BE2C (cell line): ENCODE data around the gene STAT4. TPM values are rescaled to one million over a fixed set of nuclear protein-coding genes. Genes with fewer than 3 reads are reported as not detected.

Experiments used
- DNase-seq: peaks from one replicate; pipeline ENCODE4 v3.0.0-alpha.2; 2020
- H3K27me3 ChIP-seq: fragments of 250-450 bp; sonication (Bioruptor Pico); 2 replicates; pipeline ENCODE4 v1.5.1; 2020; ENCODE audit warnings: mild to moderate bottlenecking
- H3K36me3 ChIP-seq: fragments of 250-450 bp; sonication (Bioruptor Pico); 2 replicates; pipeline ENCODE4 v1.5.1; 2020; ENCODE audit warnings: mild to moderate bottlenecking
- H3K4me1 ChIP-seq: fragments of 250-450 bp; sonication (Bioruptor Pico); 2 replicates; pipeline ENCODE4 v1.5.1; 2020
- H3K4me3 ChIP-seq: 2 replicates; pipeline ENCODE4 v1.5.1; 2011; ENCODE audit warnings: low read depth, low read length
- H3K9me3 ChIP-seq: fragments of 250-450 bp; sonication (Bioruptor Pico); 2 replicates; pipeline ENCODE4 v1.5.1; 2020
- CTCF ChIP-seq: IDR thresholded peaks from 2 replicates; pipeline ENCODE4 v1.5.1; 2012; ENCODE audit warnings: mild to moderate bottlenecking, low read depth, low read length
- polyA plus RNA-seq: library from polyadenylated mRNA; unstranded; fragments of >200 nt; gene quantifications from one replicate; pipeline ENCODE4 v1.2.1, GENCODE V29; 2012; ENCODE audit warnings: low read depth, missing spikeins; ENCODE audit not compliant: insufficient read length, insufficient read depth

STAT4 gene
- 0.57 TPM for polyA plus RNA-seq

GRCh38 chr2:191150600-191151330 is at the start of gene STAT4:
Gene STAT4, minus strand, starts transcription at chr2:191150994. Its CDS starts 2,791 bp downstream, at chr2:191148203.
- no peaks in the 10 kb centered on the region for H3K27me3 ChIP-seq
- H3K36me3 ChIP-seq, result no peaks in the 10 kb centered on the region
- H3K4me1 ChIP-seq, result no peaks in the 10 kb centered on the region
- no peak for TF ChIP-seq CTCF
- peak; percentile 30 for DNase-seq
- H3K9me3 ChIP-seq, result no peaks in the 10 kb centered on the region
- peak within 1 kb of the TSS; percentile 75 for H3K4me3 ChIP-seq

- no peak for TF ChIP-seq CTCF
- no peaks in the 10 kb centered on the region for H3K36me3 ChIP-seq
- H3K27me3 ChIP-seq, result no peaks in the 10 kb centered on the region
- no peak overlapping the region for H3K4me3 ChIP-seq
- no peaks in the 10 kb centered on the region for H3K4me1 ChIP-seq
- no peaks in the 10 kb centered on the region for H3K9me3 ChIP-seq
- no peak for DNase-seq
These were observed 49.2 kb upstream of the STAT4 start for GRCh38 chr2:191199929-191200512.

- no peak for TF ChIP-seq CTCF
- Histone ChIP-seq H3K4me1 (no peaks in the 10 kb centered on the region), H3K27me3 (no peaks in the 10 kb centered on the region), H3K36me3 (no peaks in the 10 kb centered on the region), H3K4me3 (no peak overlapping the region), H3K9me3 (no peaks in the 10 kb centered on the region)
- no peak for DNase-seq
These were observed 47.5 kb upstream of the STAT4 start for GRCh38 chr2:191198271-191198670.

- no peak for DNase-seq
- Histone ChIP-seq H3K9me3 (no peaks in the 10 kb centered on the region), H3K36me3 (no peaks in the 10 kb centered on the region), H3K27me3 (no peaks in the 10 kb centered on the region), H3K4me1 (no peaks in the 10 kb centered on the region), H3K4me3 (no peak overlapping the region)
- no peak for TF ChIP-seq CTCF
These were observed 46.3 kb upstream of the STAT4 start for GRCh38 chr2:191197096-191197495.

GRCh38 chr2:191195021-191195420 is 44.2 kb upstream of the STAT4 start:
- Histone ChIP-seq H3K4me1 (no peaks in the 10 kb centered on the region), H3K9me3 (no peaks in the 10 kb centered on the region), H3K27me3 (no peaks in the 10 kb centered on the region), H3K4me3 (no peak overlapping the region), H3K36me3 (no peaks in the 10 kb centered on the region)
- no peak for TF ChIP-seq CTCF
- DNase-seq, result no peak
